Measurements from ENCODE around the gene FFAR1. TPM values are rescaled to one million over a fixed set of nuclear protein-coding genes. Genes with fewer than 3 reads are reported as not detected.

FFAR1 gene
- total and polyA plus RNA-seq, 9 donors, result 0.11 to 5.0 (median 1.3) TPM

GRCh38 chr19:35395382-35396199 lies 47.9 kb downstream of the FFAR1 start:
- Histone ChIP-seq H3K27me3 (no peaks in the 10 kb centered on the region), H3K36me3 (no peaks in the 10 kb centered on the region), H3K27ac (no peak overlapping the region), H3K4me1 (ENCODE audit: insufficient read depth) (no peaks in the 10 kb centered on the region), H3K4me3 (no peak overlapping the region), H3K9me3 (no peaks in the 10 kb centered on the region)
- 29 to 32% (median 30%) methylated on average over 19 of the region's 19 CpGs for WGBS, 3 donors
- intact Hi-C loops (cut with DNase I), result no loop called here
- peak; percentile 19 to 52 (median 25) for DNase-seq
- TF ChIP-seq CTCF (IDR thresholded peaks at IDR 0.05) (no peak), EP300 (IDR thresholded peaks at IDR 0.05) (no peak), POLR2A (IDR thresholded peaks at IDR 0.05) (no peak)

DNA sequence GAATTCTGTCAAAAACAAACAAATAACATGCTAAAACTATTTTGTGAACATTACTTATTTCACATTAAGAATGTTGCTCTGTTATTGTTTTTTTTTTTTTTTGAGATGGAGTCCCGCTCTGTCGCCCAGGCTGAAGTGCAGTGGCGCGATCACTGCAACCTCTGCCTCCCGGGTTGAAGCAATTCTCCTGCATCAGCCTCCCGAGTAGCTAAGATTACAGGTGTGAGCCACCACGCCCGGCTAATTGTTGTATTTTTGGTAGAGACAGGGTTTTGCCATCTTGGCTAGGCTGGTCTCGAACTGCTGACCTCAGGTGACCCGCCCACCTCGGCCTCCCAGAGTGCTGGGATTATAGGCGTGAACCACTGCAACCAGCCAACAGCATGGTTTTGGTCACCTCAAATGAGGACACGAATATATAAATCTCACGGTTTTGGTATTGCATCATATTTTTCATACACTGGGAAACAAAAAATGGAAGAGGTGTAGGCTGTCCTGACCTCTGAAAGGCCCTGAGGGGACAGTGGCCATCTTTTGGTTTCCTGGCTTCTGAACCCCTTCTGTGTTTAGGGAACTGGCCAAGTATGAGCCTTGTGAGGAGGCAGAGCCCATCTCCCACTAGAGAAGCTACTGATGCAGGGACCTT lies 48.7 kb downstream of the FFAR1 start:
- Histone ChIP-seq H3K36me3 (no peaks in the 10 kb centered on the region), H3K27ac (no peak overlapping the region), H3K4me1 (ENCODE audit: insufficient read depth) (no peaks in the 10 kb centered on the region), H3K9me3 (no peaks in the 10 kb centered on the region), H3K4me3 (no peak overlapping the region), H3K27me3 (no peaks in the 10 kb centered on the region)
- intact Hi-C loops (cut with DNase I), result no loop called here
- no peak for TF ChIP-seq POLR2A (IDR thresholded peaks at IDR 0.05)
- no peak for TF ChIP-seq CTCF (IDR thresholded peaks at IDR 0.05)
- no peak for TF ChIP-seq EP300 (IDR thresholded peaks at IDR 0.05)
- 88 to 92% (median 91%) methylated on average over 14 of the region's 14 CpGs for WGBS, 3 donors
- DNase-seq, result no peak

- Histone ChIP-seq H3K9me3 (no peaks in the 10 kb centered on the region), H3K4me1 (ENCODE audit: insufficient read depth) (no peaks in the 10 kb centered on the region), H3K27ac (no peak overlapping the region), H3K36me3 (no peaks in the 10 kb centered on the region), H3K27me3 (no peaks in the 10 kb centered on the region), H3K4me3 (no peak overlapping the region)
- TF ChIP-seq POLR2A (IDR thresholded peaks at IDR 0.05) (no peak), EP300 (IDR thresholded peaks at IDR 0.05) (no peak), CTCF (IDR thresholded peaks at IDR 0.05) (no peak)
- DNase-seq, result no peak
- intact Hi-C loops (cut with DNase I), result no loop called here
- 77 to 87% (median 80%) methylated on average over 6 of the region's 6 CpGs for WGBS, 3 donors
Measured at GRCh38 chr19:35397064-35397463, 49.4 kb downstream of the FFAR1 start.

Small RNA genes within 50 kb of the gene (microRNA-seq; reads per million reads assigned to microRNA genes)
- 1.4 to 6.8 (median 6.4) reads per million in 3 donors for gene MIR5196

Other genes starting within 250 kb of the FFAR1 start
- 10 to 100 TPM in 1 of 7 donors, 1 to 10 TPM in 4, under 1 TPM in 1, not detected in 1; 0.25 to 33.2 (median 4.1) TPM for gene FXYD3, start 232.1 kb upstream of the FFAR1 start, total RNA-seq
- under 1 TPM in 1 of 2 donors, not detected in 1; 0.23 TPM for gene FXYD3, start 232.1 kb upstream of the FFAR1 start, polyA plus RNA-seq
- 1 to 10 TPM; 1.9 to 7.5 (median 3.8) TPM for gene LGI4, start 212.8 kb upstream of the FFAR1 start, total RNA-seq
- gene LGI4, start 212.8 kb upstream of the FFAR1 start, polyA plus RNA-seq, result 10 to 100 TPM; 11.9 to 13.3 TPM
- gene FXYD1, start 209.1 kb upstream of the FFAR1 start, total RNA-seq, result 100 to 1,000 TPM in 3 of 7 donors, 10 to 100 TPM in 4; 26.7 to 204 (median 95.8) TPM
- 100 to 1,000 TPM in 1 of 2 donors, 10 to 100 TPM in 1; 88.5 to 134 TPM for gene FXYD1, start 209.1 kb upstream of the FFAR1 start, polyA plus RNA-seq
- gene FXYD7, start 204.6 kb upstream of the FFAR1 start, total RNA-seq, result 1 to 10 TPM in 3 of 7 donors, under 1 TPM in 3, not detected in 1; 0.30 to 2.8 (median 1.0) TPM
- under 1 TPM in 1 of 2 donors, not detected in 1; 0.38 TPM for gene FXYD7, start 204.6 kb upstream of the FFAR1 start, polyA plus RNA-seq
- gene FXYD5, start 193.2 kb upstream of the FFAR1 start, total RNA-seq, result 10 to 100 TPM in 6 of 7 donors, 1 to 10 TPM in 1; 8.2 to 37.1 (median 17.9) TPM
- gene FXYD5, start 193.2 kb upstream of the FFAR1 start, polyA plus RNA-seq, result 10 to 100 TPM; 31.2 to 79.3 TPM
- not detected for gene FAM187B, start 119.2 kb upstream of the FFAR1 start, total RNA-seq
- gene FAM187B, start 119.2 kb upstream of the FFAR1 start, polyA plus RNA-seq, result under 1 TPM in 1 of 2 donors, not detected in 1; 0.06 TPM
- gene LSR, start 98.9 kb upstream of the FFAR1 start, total RNA-seq, result 10 to 100 TPM in 4 of 7 donors, 1 to 10 TPM in 3; 7.2 to 69.8 (median 12.9) TPM
- 10 to 100 TPM in 1 of 2 donors, 1 to 10 TPM in 1; 3.3 to 13.4 TPM for gene LSR, start 98.9 kb upstream of the FFAR1 start, polyA plus RNA-seq
- gene USF2, start 78.9 kb upstream of the FFAR1 start, total RNA-seq, result 100 to 1,000 TPM; 105 to 218 (median 159) TPM
- 100 to 1,000 TPM; 130 to 169 TPM for gene USF2, start 78.9 kb upstream of the FFAR1 start, polyA plus RNA-seq
- gene HAMP, start 65.4 kb upstream of the FFAR1 start, total RNA-seq, result 1 to 10 TPM in 3 of 7 donors, under 1 TPM in 2, not detected in 2; 0.43 to 4.0 (median 1.3) TPM
- gene HAMP, start 65.4 kb upstream of the FFAR1 start, polyA plus RNA-seq, result 1 to 10 TPM in 1 of 2 donors, not detected in 1; 1.1 TPM
- gene MAG, start 55.7 kb upstream of the FFAR1 start, total RNA-seq, result 100 to 1,000 TPM in 3 of 7 donors, 10 to 100 TPM in 4; 58.0 to 146 (median 94.2) TPM
- gene MAG, start 55.7 kb upstream of the FFAR1 start, polyA plus RNA-seq, result 100 to 1,000 TPM in 1 of 2 donors, 1 to 10 TPM in 1; 1.1 to 106 TPM
- gene CD22, start 18.7 kb upstream of the FFAR1 start, total RNA-seq, result 100 to 1,000 TPM in 5 of 7 donors, 10 to 100 TPM in 2; 54.2 to 264 (median 137) TPM
- 10 to 100 TPM; 79.4 to 94.2 TPM for gene CD22, start 18.7 kb upstream of the FFAR1 start, polyA plus RNA-seq
- gene FFAR3, start 10.6 kb downstream of the FFAR1 start, total RNA-seq, result under 1 TPM in 4 of 7 donors, not detected in 3; 0.15 to 0.43 (median 0.21) TPM
- under 1 TPM in 1 of 2 donors, not detected in 1; 0.12 TPM for gene FFAR3, start 10.6 kb downstream of the FFAR1 start, polyA plus RNA-seq
- not detected for gene GPR42, start 23.2 kb downstream of the FFAR1 start, total RNA-seq
- not detected for gene GPR42, start 23.2 kb downstream of the FFAR1 start, polyA plus RNA-seq
- gene FFAR2, start 100.4 kb downstream of the FFAR1 start, total RNA-seq, result under 1 TPM in 2 of 7 donors, not detected in 5; 0.20 to 0.32 TPM
- under 1 TPM; 0.32 to 0.47 TPM for gene FFAR2, start 100.4 kb downstream of the FFAR1 start, polyA plus RNA-seq
- 1 to 10 TPM in 1 of 7 donors, under 1 TPM in 4, not detected in 2; 0.54 to 1.6 (median 0.75) TPM for gene KRTDAP, start 142.6 kb downstream of the FFAR1 start, total RNA-seq
- gene KRTDAP, start 142.6 kb downstream of the FFAR1 start, polyA plus RNA-seq, result not detected
- gene DMKN, start 165.7 kb downstream of the FFAR1 start, total RNA-seq, result 100 to 1,000 TPM in 3 of 7 donors, 10 to 100 TPM in 4; 82.1 to 177 (median 98.4) TPM
- gene DMKN, start 165.7 kb downstream of the FFAR1 start, polyA plus RNA-seq, result 10 to 100 TPM; 58.3 to 59.0 TPM
- not detected for gene SBSN, start 180.4 kb downstream of the FFAR1 start, total RNA-seq
- not detected for gene SBSN, start 180.4 kb downstream of the FFAR1 start, polyA plus RNA-seq
- not detected for gene GAPDHS, start 185.6 kb downstream of the FFAR1 start, total RNA-seq
- gene GAPDHS, start 185.6 kb downstream of the FFAR1 start, polyA plus RNA-seq, result not detected
- 10 to 100 TPM; 61.4 to 87.7 (median 66.8) TPM for gene TMEM147, start 197.7 kb downstream of the FFAR1 start, total RNA-seq
- 100 to 1,000 TPM in 1 of 2 donors, 10 to 100 TPM in 1; 80.9 to 105 TPM for gene TMEM147, start 197.7 kb downstream of the FFAR1 start, polyA plus RNA-seq
- gene ATP4A, start 215.8 kb downstream of the FFAR1 start, total RNA-seq, result not detected
- under 1 TPM in 1 of 2 donors, not detected in 1; 0.02 TPM for gene ATP4A, start 215.8 kb downstream of the FFAR1 start, polyA plus RNA-seq
- not detected for gene PMIS2, start 238.3 kb downstream of the FFAR1 start, total RNA-seq
- not detected for gene PMIS2, start 238.3 kb downstream of the FFAR1 start, polyA plus RNA-seq

All from ovary (tissue), 9 donors.